ENCODE results near the gene PANK4. TPM values are rescaled to one million over a fixed set of nuclear protein-coding genes. Genes with fewer than 3 reads are reported as not detected.
A peak's percentile ranks its signal among the peaks of the same experiment; 100 is the strongest.

Gene PANK4
- total RNA-seq, 1 donor from 2014 or later: 32.6 TPM

DNA sequence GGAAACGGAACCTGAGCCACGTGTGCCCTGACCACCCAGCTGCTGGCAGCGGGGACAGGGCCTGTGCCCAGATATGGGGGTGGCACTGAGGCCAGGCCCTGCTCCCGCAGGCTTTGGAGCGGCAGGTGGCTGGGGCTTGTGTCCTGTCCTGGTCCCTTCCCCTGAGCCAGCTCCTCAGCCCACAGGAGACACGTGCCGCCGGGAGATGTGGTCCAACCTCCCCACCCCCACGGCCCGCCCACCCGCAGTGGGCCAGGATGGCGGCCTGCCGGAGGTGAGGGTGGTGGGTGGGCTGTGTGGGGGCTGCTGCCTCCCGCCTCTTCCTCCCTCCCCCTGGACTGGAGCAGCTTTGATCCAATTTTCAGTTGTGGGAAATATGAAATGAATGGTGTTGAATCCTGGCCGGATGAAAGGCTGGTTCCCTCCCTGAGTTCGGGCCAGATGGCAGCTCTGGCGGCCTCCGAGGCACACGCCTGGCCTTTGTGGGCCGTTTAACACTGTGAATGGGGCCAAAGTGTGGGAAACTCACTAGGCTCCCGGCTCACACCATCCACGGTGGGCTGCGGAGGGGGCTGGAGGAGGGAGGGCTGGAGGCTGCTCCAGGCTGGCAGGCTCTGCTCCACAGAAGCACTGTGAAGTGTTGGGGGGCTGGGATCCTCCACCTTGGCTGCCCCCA lies 6.2 kb upstream of the PANK4 start:
- FAIRE-seq: no peak
- no peak for DNase-seq (ENCODE audit: low spot score in 2 of 2)

DNA sequence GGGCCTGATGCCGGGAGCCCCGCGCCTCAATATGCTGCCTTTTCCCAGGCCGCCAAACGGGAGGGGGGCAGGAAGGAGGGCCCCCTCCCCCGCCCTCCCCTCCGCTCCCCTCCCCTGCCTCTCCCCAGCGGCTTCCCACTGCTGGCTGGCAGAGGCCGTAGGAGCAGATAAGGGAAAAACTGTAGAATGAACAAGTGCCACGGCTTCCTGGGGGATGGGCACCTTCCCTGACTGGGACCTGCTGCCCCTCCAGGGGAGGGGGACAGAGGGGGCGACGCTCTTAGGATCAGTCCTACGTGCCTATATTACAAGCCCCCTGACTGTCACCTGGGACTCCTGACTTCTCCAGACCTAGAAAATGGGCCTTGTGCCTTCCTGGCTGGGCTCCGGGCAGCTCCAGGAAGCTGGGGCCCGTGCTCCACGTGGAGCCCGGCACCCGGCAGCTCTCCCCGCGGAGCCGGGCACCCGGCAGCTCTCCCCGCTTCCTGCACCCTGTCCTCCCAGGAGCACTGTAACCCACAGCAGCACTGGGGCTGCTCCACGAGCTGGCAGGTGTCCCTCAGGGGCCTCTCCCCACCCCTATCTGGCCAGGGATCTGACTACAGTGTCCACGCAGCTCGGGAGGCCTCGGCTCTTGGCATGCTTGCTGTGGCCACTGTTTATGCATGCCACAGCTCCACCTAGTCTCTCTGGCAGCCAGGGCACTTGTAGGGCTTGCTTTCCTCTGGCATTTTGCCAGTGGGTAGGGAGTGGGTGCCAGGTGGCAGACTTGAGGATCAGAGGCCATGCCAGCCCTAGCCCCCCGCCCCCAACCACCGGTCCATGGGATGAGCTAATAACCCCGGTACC lies 4.3 kb upstream of the PANK4 start:
- no peak for FAIRE-seq
- DNase-seq (ENCODE audit: low spot score in 2 of 2): no peak

DNA sequence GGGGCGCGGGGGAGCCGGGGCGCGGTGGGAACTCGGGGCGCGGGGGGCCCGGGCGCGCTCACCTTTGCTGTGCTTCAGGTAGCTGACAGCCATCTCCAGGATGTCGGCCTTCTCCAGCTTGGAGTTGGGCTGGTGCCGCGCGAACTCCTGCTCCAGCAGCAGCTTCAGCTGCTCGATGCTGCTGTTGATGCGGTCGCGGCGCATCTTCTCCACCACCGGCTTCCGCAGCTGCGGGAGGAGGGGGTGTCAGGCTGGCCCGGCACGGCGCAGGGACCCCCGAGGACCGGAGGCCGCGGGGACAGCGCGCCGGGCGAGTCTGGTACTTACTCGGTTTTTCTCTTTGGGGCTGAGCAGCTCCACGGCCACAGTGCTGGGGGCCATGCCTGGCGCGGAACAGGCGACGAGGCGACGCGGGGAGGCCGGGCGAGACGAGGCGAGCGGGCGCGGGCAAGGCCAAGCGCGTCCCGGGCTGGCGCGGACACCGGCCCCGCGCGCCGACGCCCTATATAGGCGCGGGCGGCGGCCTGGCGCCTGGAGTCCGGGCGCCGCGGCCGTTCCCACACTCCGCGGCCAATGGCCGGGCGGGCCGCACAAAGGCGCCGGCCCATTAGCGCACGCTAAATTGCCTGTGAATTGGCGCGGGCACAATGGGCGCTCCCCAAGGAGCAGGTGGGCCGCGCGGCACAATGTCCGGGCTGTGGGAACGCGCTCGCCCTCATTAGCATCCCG lies 3.6 kb upstream of the PANK4 start, which contains the start of gene HES5:
Gene HES5 (minus strand): TSS at position 480 of the 729 bp plus-strand sequence. CDS start 99 bp downstream, at position 381.
- FAIRE-seq: no peak

DNA sequence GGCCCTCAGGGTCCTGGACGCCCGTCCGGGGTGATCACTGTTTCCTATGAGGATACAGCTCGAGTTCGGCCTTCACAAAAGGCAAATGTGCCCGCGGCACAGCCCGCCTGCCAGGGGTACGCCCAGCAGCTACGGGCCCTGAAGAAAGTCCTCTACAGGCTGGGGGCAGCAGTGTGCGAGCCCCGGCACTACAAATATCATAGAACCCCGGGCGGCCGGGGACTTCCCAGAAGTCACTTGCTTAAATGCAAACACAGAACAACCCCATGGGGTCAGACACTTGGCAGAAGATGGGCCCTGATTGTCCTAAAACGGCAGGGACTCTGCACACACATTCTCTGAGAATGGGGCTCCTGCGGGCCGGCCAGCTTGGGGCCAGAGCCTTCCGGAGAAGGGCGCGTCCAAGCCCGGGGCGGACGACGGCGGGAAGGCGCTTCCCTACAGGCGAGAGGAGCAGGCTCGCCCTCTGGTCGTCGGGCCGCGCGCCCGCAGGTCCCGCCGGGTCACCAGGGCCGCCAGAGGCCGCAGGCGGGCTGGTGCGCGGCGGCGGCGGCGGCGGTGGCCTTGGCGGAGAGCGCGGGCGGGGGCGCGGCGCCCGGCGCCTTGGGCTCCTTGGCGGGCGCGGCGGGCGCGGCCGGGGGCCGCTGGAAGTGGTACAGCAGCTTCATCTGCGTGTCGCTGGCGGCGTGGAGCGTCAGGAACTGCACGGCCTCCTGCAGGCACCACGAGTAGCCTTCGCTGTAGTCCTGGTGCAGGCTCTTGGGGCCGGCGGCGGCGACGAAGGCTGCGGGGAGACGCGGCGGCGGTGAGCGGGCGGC lies 2.8 kb upstream of the PANK4 start:
- DNase-seq (ENCODE audit: low spot score in 2 of 2) (no peak), FAIRE-seq (no peak)

More for the DNA sequence above, 3.6 kb upstream of the PANK4 start, which contains the start of gene HES5:
- peak in 1 of 2 donors; percentile 69 for DNase-seq (ENCODE audit: low spot score in 2 of 2)

DNA sequence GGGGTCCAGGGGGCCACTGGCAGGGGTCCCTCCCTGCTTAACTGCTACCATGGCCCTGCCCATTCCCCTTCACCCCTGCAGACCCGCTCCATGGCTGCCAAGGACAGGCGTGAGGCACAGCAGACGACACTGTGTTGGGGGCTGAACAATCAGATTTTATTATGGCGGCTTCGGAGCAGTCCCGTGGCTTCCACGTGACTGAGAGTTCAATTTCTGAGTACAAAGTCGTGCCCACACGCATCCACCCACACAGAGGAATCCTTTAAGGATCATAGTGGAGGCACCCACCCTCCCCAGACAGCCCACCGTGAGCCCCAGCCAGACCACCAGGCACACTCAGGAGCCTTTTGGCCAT lies 2.2 kb upstream of the PANK4 start:
- FAIRE-seq: no peak
- DNase-seq (ENCODE audit: low spot score in 2 of 2): no peak

DNA sequence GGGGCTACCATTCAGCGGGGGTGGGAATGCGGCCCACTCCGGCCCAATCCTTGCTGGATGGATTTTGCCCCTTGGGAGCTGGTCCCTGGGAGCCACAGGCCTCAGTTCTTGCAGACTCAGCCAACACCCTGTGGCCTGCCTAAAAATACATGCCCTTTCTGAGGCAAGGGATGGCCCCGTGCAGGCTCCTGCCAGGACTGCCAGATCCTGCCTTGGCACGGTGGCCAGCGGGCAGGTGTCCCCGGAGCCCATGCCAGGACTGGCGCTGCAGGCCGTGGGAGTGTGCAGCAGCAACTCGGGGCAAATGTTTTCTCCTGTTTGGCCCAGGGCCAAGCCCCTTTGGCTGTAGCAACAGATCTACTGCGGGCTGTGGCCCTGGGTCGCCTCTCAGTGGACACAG lies 1.6 kb upstream of the PANK4 start:
- FAIRE-seq: no peak
- DNase-seq (ENCODE audit: low spot score in 2 of 2): no peak

DNA sequence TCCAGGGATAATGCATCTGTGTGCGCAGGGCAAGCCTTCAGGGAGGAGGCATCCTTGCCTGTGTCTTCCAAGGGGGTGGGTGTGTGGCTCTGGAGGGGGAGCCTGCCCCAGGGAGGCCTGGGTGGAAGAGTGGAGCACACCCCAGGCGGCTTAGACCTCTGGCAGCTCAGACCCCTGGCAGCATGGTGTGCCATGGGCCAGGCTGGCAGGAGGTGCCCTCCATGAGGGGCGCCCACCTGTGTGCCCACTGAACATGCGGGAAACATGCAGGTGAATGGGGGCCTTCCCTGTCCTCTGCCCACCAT lies 1.1 kb upstream of the PANK4 start:
- FAIRE-seq (no peak), DNase-seq (ENCODE audit: low spot score in 2 of 2) (no peak)

DNA sequence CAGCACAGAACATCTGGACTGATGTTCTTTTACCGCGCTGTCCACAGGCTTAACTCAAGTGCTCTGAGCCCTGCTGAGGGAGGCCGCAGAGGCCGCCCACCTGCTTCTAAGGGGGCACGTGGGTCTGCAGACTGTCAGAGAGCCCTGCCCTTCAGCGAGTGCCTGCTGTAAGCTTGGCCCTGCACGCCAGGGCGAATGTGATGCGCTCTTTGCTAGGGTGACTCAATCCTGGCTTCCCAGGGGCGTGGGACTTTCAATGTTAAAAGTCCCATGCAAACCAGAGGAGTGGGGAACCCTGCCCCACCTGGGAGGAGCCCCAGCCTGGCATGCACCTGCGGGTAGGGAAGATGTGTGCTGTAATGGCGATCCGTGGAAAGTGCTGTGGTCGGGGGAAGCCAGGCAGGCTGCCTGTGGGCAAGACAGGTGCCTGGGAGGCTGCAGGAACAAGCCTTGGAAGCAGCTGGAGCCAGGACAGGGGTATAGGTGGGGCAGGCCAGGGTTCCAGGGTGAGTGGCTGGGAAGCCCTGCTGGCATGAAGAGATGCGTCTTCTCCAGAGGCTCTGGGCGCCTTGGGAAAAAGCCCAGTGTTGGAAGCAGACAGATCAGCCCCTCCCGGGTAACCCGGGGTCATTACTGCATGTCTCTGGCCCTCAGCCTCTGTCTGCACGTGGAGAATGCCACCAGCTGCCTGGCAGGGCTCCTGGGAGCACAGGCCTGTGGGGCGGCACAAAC lies 594 bp upstream of the PANK4 start:
- no peak for FAIRE-seq
- peak; percentile 68 to 84 for DNase-seq (ENCODE audit: low spot score in 2 of 2)

DNA sequence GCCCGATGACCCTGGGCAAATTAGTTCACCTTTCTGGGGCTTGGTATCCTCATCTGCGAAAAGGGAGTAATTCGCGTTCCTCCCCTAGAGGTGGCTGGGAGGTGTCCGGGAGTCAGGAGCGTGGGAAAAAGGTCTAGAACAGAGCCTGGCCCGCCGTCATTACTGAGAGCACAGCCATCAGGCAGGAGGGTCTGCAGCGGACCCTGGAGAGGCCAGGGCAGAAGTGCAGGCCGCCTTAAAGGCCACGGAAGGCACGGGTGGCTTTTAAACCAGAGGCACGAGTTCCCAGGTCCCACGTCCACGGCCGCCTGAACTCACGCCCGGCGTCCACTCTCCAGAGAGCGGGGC lies 850 bp downstream of the PANK4 start:
- no peak for DNase-seq (ENCODE audit: low spot score in 2 of 2)
- no peak for FAIRE-seq

DNA sequence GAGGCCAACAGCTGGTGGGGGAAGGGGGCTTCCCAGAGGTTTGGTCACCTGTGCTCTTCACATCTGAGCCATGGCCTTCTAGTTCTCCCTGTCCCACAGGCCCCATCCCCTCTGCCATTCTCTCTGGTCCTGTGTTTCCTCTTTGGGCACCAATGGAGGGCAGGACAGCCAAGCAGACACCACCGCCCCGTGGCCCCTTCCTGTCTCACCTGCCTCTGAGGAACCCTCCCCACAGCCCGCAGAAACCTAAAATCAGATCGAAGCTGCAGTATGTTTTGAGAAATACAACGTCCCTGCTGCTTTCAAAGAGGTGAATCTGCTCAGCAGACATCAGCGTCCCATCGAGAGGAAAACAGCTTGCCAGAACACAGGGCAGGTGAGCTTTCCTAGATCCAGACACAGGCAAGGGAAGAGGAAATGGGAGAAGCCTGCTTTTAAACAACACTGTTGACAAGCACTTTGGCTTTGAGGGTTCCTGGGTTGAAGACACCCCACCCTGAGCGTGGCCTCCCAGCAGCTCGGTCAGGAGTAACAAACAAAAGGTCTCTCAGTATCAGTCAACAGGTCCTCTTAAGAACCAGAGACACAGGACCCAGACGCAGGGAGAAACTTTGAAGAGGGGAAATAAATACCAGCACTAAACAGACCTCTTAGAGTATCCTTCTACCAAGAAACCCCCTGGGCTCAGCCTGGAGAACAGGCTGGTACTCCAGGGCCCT lies 2.3 kb downstream of the PANK4 start:
- FAIRE-seq (no peak), DNase-seq (ENCODE audit: low spot score in 2 of 2) (no peak)

DNA sequence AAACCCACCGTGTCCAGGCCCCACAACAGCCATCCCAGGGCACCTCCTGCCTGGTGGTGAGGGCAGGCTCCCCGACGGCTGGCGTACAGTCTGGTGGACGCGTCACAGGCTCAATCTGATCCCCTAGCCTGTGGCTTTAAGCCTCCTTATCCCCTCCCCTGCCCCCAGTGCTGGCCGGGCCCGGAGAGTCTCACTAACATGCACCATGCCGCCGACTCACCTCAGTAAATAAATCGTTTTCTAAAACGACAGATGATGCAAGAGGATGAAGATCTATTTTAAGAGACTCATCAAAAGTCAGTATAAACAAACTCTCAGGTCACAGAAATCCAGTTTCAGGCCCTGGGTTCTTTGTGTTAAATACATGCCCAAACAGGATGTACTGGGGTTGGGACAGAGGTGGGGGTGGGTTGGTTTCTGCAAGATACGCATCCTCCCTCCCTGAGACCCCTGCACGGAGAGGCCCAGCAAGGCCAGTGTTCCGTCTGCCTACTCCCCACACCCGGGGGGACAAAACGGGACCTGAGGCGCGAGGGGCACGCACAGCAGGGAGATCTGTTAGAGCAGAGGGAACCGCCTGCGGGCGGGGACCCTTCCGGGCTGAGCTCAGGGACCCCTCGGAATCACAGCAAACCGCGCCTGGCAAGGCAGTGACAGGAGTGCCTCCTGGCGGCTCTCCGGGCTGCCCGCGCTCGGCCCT lies 3.1 kb downstream of the PANK4 start:
- FAIRE-seq (no peak), DNase-seq (ENCODE audit: low spot score in 2 of 2) (no peak)

DNA sequence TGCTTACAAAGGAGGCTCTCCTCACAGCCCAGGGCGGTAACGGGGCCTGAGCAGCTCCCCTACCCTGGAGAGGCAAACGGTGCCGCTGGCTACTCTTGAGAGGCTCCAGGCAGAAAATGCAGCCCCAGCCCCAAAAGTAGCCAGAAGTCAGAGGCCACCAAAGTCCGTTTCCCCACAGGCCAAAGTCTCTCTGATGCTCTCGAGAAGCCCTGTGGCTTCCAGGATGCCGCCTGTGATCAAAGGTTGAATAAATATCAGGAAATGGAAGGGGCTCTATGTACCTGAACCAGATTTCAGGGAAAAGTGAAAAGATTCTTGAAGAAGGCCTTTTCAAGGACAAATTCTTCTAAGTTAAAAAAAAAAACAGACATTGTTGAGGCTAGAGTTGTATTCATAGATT lies 4.2 kb downstream of the PANK4 start:
- DNase-seq (ENCODE audit: low spot score in 2 of 2) (no peak), FAIRE-seq (no peak)

DNA sequence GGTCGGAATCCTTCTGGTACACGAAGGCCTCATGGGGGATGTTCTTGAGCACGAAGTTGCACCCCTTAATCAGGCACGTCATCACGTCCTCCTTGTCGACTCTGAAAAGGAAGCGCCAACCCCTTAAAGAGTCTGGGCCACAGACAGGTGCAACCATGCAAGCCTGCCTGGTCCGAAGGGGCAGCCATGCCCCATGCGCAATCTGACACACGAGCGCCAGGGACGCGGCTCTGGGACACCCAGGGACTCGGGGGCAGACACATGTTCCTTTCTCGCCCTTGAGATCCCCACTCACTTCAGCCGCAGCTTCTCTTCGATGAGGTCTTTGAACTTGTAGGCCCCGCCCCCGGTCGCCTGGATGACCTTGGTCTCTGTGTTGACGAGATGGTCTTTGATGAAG lies 5.6 kb downstream of the PANK4 start:
- FAIRE-seq (no peak), DNase-seq (ENCODE audit: low spot score in 2 of 2) (no peak)

DNA sequence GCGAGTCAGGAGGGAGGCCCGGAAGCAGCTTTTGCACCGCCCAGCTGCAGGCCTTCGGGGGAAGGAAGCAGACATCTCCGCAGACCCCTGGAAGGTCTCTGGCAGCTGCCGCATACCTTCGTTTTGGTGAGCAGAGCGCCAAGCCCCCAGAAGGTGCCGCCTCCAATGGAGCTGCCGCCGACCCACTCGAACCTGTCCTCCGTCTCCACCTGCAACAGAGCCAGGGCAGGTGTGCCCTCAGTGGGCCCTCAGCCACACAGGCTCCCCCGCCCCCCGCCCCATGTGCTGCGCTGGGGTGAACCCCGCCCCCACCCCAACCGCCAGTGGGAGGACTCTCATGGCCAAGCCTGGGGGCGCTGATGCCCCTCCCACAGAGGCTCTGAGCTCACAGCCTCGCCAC lies 6.2 kb downstream of the PANK4 start:
- FAIRE-seq (no peak), DNase-seq (ENCODE audit: low spot score in 2 of 2) (no peak)

DNA sequence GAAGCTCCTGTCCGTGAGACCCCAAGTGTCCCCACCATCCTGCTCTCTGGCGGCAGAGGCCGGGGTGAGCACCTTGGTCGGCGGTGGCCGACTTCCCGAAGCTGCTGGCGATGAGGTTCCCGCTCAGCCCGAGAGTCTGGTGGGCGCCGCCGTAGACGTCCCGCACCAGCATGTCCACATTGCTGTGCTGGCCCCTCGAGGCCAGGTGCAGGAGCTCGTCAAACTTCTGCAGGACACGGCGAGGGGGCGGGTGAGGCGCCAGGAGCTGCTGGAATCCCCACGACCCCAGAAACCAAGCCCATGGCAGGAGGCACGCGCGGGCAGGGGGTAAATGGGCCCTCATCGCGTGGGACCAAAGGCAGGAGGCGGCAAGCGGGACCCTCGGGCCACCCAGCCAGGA lies 6.7 kb downstream of the PANK4 start:
- FAIRE-seq (no peak), DNase-seq (ENCODE audit: low spot score in 2 of 2) (no peak)

DNA sequence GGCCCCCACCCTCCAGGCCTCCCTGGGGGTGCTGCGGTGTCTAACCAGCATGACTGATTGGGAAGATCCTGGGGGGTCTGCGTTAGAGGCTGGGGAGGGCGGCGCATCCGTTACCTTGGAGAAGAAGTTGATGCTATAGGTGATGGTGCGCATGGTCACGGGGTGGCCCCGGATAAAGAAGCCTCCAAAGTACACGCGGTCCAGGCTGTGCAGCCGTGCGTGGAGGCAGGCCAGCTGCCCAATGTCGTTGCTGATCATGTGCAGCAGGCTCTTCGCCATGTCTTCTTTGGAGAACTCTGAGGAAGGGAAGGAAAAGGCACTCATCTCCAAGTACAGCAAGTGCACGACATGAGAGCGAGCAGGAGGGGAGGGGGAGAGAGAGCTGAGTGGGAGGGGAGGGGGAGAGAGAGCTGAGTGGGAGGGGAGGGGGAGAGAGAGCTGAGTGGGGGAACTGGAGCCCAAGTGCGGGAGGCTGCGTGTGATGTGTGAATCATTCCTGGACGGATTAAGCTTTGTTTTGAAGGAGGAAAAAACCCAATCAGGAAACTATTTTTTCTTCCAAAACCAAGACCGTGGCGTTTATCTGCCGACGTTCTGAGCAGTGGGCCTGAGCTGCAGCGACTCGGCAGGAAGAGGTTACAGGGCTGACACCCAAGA lies 7.2 kb downstream of the PANK4 start:
- DNase-seq (ENCODE audit: low spot score in 2 of 2) (no peak), FAIRE-seq (no peak)

DNA sequence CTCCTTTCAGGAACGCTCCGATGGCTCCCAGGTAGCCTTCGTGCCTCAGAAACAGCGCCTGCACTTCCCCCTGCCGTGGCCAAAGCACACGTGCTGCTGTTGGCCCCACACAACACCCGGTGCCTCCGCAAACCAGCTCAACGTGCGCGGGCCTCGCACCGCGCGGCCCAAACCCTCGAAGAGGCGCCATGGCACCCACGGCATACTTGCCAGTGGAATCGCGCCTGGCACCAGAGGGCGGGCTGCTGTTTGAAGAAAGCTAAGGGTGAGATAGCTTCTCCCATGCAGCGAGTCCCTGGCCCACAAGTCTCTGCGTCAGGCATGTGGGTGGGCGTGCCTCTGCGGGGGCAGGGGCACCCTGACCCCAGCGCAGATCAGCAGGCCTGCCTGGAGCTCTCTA lies 7.9 kb downstream of the PANK4 start:
- no peak for FAIRE-seq
- DNase-seq (ENCODE audit: low spot score in 2 of 2): no peak

DNA sequence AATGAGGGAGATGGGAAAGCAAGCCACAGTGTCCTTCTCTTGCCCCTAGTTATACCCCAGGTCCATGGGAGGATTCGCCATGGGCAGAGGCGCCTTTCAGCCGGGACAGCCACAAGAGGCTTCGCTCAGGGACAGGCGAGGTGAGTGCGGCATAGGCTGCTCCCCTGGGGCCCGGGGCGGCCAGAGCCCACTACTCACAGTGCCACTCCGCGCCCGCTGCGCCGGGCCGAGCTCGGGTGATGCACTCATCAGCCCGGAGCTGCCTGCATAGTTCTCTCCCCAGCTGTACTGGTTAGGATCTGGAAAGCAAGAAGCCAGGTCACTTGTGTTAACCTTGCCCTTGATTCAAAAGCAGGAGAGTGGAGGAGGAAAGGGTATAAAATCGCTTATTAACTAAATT lies 8.4 kb downstream of the PANK4 start:
- no peak for FAIRE-seq

More for the DNA sequence above, 8.4 kb downstream of the PANK4 start:
- DNase-seq (ENCODE audit: low spot score in 2 of 2): no peak

Data from frontal cortex (tissue), 4 donors.